Midbrain (tissue), 1 donor: ENCODE measurements around the gene EMC8.

Source experiments
- DNase-seq: peaks from one replicate; lab custom pipeline; 2025; lab: John Stamatoyannopoulos, UW

EMC8 gene

DNA sequence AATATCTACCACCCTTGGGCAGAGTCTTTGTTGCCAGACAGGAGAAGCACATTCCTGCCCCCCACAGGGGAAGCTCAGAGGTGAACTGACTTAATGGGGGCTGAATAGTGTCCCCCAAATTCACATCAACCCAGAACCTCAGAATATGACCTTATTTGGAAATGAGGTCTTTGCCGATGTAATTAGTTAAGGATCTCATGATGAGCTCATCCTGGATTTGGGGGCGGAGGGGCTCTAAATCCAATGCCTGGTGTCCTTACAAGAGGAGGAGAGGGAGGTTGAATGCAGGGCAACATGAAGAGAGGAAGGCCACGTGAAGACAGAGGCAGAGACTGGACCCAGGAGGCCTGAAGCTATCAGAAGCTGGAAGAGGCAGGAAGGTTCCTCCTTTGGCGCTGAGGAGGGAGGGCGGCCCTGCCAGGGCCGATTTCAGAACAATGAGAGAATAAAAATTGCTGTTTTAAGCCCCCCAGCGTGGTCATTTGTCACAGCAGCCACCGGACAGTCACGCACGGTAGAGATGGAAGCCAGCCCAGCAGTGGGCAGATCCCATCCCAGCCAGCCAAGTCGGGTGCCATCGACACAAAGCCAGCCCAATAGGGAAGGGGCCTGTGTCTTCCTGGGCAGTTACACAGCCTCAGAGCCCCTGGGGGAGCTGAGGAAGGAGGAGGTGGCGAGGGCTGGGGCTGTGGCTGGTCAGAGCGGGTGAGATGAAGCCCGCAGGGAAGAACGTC is 69.7 kb downstream of the EMC8 start:
- DNase-seq = no peak

DNA sequence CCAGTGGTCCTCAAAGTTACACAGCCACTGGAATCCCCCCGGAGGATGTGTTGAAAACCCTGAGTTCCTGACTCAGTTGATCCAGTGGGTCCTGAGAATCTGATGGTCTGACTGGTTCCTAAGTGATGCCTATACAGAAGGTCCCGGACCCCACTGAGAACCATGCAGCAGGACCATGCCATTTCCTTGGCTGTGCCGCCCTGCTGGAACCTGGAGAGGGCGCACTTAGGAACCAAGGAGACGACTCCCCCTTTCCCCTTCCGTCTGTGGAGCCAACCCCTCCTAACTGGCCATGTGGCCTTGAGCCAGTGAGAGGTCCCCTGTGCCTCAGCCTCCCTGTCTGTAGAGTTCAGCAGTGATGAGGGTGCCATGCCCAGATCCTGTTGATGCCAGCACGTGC is 70.5 kb downstream of the EMC8 start:
- DNase-seq = no peak
